HCT116 (cell line): ENCODE results near the gene DPH1. TPM values are rescaled to one million over a fixed set of nuclear protein-coding genes. Genes with fewer than 3 reads are reported as not detected.

Experiments
- ATAC-seq: fragments of 200-7000 bp; cut with Tn5 transposase; 2 replicates; pipeline ENCODE4 v1.9.1; 2020; ENCODE audit warnings: mild to moderate bottlenecking, moderate library complexity
- BruUV-seq: library from RNA; stranded (reverse); fragments of 400-500 nt; replicated peaks from 2 replicates; lab custom pipeline; 2021; lab: Mats Ljungman, UMichigan
- CTCF ChIA-PET: fragments of 300-600 bp; sonication (Branson Sonifier 250); formaldehyde crosslinking; loops from one replicate; lab custom pipeline; 2021; ENCODE audit warnings: antibody characterized with exemption; lab: Charles Lee
- POLR2A ChIA-PET: fragments of 300-600, 350-600 bp; sonication (Branson Sonifier 250); formaldehyde crosslinking; loops from one replicate; lab custom pipeline; 2021; ENCODE audit warnings: antibody characterized with exemption; lab: Charles Lee
- RAD21 ChIA-PET, 2 experiments: fragments of 300-600 bp; sonication (Branson Sonifier 250); formaldehyde crosslinking; loops; one replicate each; lab custom pipeline; 2023; ENCODE audit warnings: low total read pairs in 2 of 2; ENCODE audit not compliant: uncharacterized antibody in 2 of 2, unreplicated experiment in 2 of 2, low non-redundant PET in 1 of 2; lab: Charles Lee
- DNase-seq: peaks from one replicate; pipeline ENCODE4 v3.0.0-alpha.2; 2010; ENCODE audit warnings: low read depth, low spot score
- H2AFZ ChIP-seq: fragments of 200-600 bp; shearing (Covaris generic), sonication (generic); 2 replicates; pipeline ENCODE4 v1.6.1; 2017; ENCODE audit warnings: low read depth, mixed run types, mixed read lengths, antibody characterized with exemption, low read length; ENCODE audit not compliant: poor library complexity, severe bottlenecking
- H3K27ac ChIP-seq: 2 replicates; pipeline ENCODE4 v1.5.1; 2012; ENCODE audit warnings: low read depth, low read length
- H3K27me3 ChIP-seq: fragments of 200-600 bp; sonication (generic); 2 replicates; pipeline ENCODE4 v1.6.1; 2016; ENCODE audit warnings: mixed run types, low read length, mixed read lengths; ENCODE audit not compliant: insufficient read depth
- H3K36me3 ChIP-seq, 2 experiments: fragments of 200-500 bp in 1 of 2; fragments of 200-600 bp in 1 of 2; sonication (Bioruptor generic) in 1 of 2; sonication (generic) in 1 of 2; 2 replicates each; pipeline versions ENCODE4 v1.5.1 to v1.6.1; 2014 to 2016; ENCODE audit warnings: low read length in 2 of 2, inconsistent platforms in 1 of 2, mixed read lengths in 1 of 2, mixed run types in 1 of 2; ENCODE audit not compliant: insufficient read depth in 2 of 2, control insufficient read depth in 1 of 2
- H3K4me1 ChIP-seq, 2 experiments: fragments of 200-600 bp in 1 of 2; sonication (generic) in 1 of 2; 2 replicates each; pipeline versions ENCODE4 v1.5.1 to v1.6.1; 2012 to 2017; ENCODE audit warnings: low read length in 2 of 2, inconsistent platforms in 1 of 2, mild to moderate bottlenecking in 1 of 2, mixed read lengths in 1 of 2, mixed run types in 1 of 2, moderate library complexity in 1 of 2; ENCODE audit not compliant: insufficient read depth in 2 of 2, control insufficient read depth in 1 of 2
- H3K4me2 ChIP-seq: fragments of 200-600 bp; sonication (generic); 2 replicates; pipeline ENCODE4 v1.6.1; 2017; ENCODE audit warnings: mixed run types, low read length, mixed read lengths
- H3K4me3 ChIP-seq, 2 experiments: fragments of 200-600 bp in 1 of 2; sonication (generic) in 1 of 2; replicated peaks in 1 of 2; 2 replicates each; pipeline ENCODE4 v1.5.1; 2011 to 2016; ENCODE audit warnings: low read length in 2 of 2, control low read depth in 1 of 2, low read depth in 1 of 2, mild to moderate bottlenecking in 1 of 2, mixed read lengths in 1 of 2, mixed run types in 1 of 2
- H3K79me2 ChIP-seq: fragments of 200-600 bp; sonication (generic); 2 replicates; pipeline ENCODE4 v1.6.1; 2017; ENCODE audit warnings: mild to moderate bottlenecking, mixed run types, low read length, moderate library complexity, mixed read lengths; ENCODE audit not compliant: insufficient read depth
- H3K9ac ChIP-seq: fragments of 200-600 bp; sonication (generic); 2 replicates; pipeline ENCODE4 v1.6.1; 2016; ENCODE audit warnings: low read length, mixed read lengths
- H3K9me2 ChIP-seq: fragments of 200-600 bp; sonication (generic), shearing (Covaris generic); 2 replicates; pipeline ENCODE4 v1.6.1; 2017; ENCODE audit warnings: mixed run types, mild to moderate bottlenecking, moderate library complexity; ENCODE audit not compliant: insufficient read depth
- H3K9me3 ChIP-seq, 2 experiments: fragments of 200-500 bp in 1 of 2; fragments of 200-600 bp in 1 of 2; sonication (Bioruptor generic) in 1 of 2; sonication (generic) in 1 of 2; 2 replicates each; pipeline ENCODE4 v1.6.1; 2014 to 2017; ENCODE audit warnings: low read length in 2 of 2, mixed read lengths in 2 of 2, inconsistent platforms in 1 of 2, low read depth in 1 of 2, mild to moderate bottlenecking in 1 of 2, mixed run types in 1 of 2, moderate library complexity in 1 of 2; ENCODE audit not compliant: control insufficient read depth in 1 of 2, insufficient read depth in 1 of 2
- H4K20me1 ChIP-seq: fragments of 200-600 bp; sonication (generic), shearing (Covaris generic); 2 replicates; pipeline ENCODE4 v1.6.1; 2017; ENCODE audit warnings: mixed run types, mild to moderate bottlenecking, moderate library complexity; ENCODE audit not compliant: insufficient read depth
- CBX3 ChIP-seq: IDR thresholded peaks from 2 replicates; pipeline ENCODE4 v1.6.1; 2012; ENCODE audit warnings: low read depth
- CEBPB ChIP-seq: IDR thresholded peaks from 2 replicates; pipeline ENCODE4 v1.6.1; 2012; ENCODE audit warnings: low read depth
- ELF1 ChIP-seq: IDR thresholded peaks from 2 replicates; pipeline ENCODE4 v1.6.1; 2012; ENCODE audit warnings: low read depth, borderline replicate concordance
- EZH2 ChIP-seq: fragments of 200-600 bp; sonication (generic); IDR thresholded peaks from 2 replicates; pipeline ENCODE4 v1.6.1; 2017; ENCODE audit warnings: antibody characterized with exemption, mixed run types
- EZH2phosphoT487 ChIP-seq: fragments of 200-600 bp; IDR thresholded peaks from 2 replicates; pipeline ENCODE4 v1.6.1; 2018; ENCODE audit warnings: antibody characterized with exemption, borderline replicate concordance
- FOSL1 ChIP-seq: IDR thresholded peaks from 2 replicates; pipeline ENCODE4 v1.6.1; 2012; ENCODE audit warnings: low read depth
- JUND ChIP-seq: IDR thresholded peaks from 2 replicates; pipeline ENCODE4 v1.6.1; 2012
- POLR2AphosphoS5 ChIP-seq: IDR thresholded peaks from 2 replicates; pipeline ENCODE4 v1.6.1; 2011; ENCODE audit warnings: mild to moderate bottlenecking, low read depth, low read length, moderate library complexity
- RAD21 ChIP-seq: IDR thresholded peaks from 2 replicates; pipeline ENCODE4 v1.6.1; 2012; ENCODE audit warnings: low read depth, mild to moderate bottlenecking
- SIN3A ChIP-seq: IDR thresholded peaks from 2 replicates; pipeline ENCODE4 v1.6.1; 2012; ENCODE audit warnings: low read depth
- SRF ChIP-seq: IDR thresholded peaks from 2 replicates; pipeline ENCODE4 v1.6.1; 2012; ENCODE audit warnings: low read depth
- TCF7L2 ChIP-seq: IDR thresholded peaks from 2 replicates; pipeline ENCODE4 v1.7.0; 2011; ENCODE audit warnings: borderline replicate concordance, inconsistent platforms; ENCODE audit not compliant: insufficient read depth, insufficient read length; ENCODE audit errors: extremely low read depth
- YY1 ChIP-seq: IDR thresholded peaks from 2 replicates; pipeline ENCODE4 v1.6.1; 2011; ENCODE audit warnings: low read length, low read depth, moderate library complexity, mild to moderate bottlenecking; ENCODE audit not compliant: insufficient replicate concordance; ENCODE audit errors: extremely low read depth
- ZFX ChIP-seq: fragments of 450-650 bp; IDR thresholded peaks from 2 replicates; pipeline ENCODE4 v1.6.1; 2017
- ZNF274 ChIP-seq: fragments of 200-500 bp; sonication (Bioruptor generic); IDR thresholded peaks from 2 replicates; pipeline ENCODE4 v1.6.1; 2014; ENCODE audit warnings: mild to moderate bottlenecking, low read depth, low read length, inconsistent platforms
- intact Hi-C: fragments of 100-400 bp; cut with micrococcal nuclease; formaldehyde crosslinking; loops from 2 replicates; pipeline ENCODE4 v1.10.0; 2022
- total RNA-seq: library from RNA; stranded (reverse); gene quantifications from one replicate; pipeline ENCODE4 v1.2.1, GENCODE V29; 2021; ENCODE audit not compliant: unreplicated experiment
- TF ChIP-seq, protein P1 (sequence below): IDR thresholded peaks from 2 replicates; pipeline ENCODE4 v1.6.1; 2012
- TF ChIP-seq, protein P2 (sequence below): IDR thresholded peaks from 2 replicates; pipeline ENCODE4 v1.6.1; 2011; ENCODE audit warnings: mild to moderate bottlenecking, low read length, moderate library complexity; ENCODE audit not compliant: insufficient replicate concordance; ENCODE audit errors: extremely low read depth
- TF ChIP-seq, protein P3 (sequence below): IDR thresholded peaks from 2 replicates; pipeline ENCODE4 v1.6.1; 2012; ENCODE audit warnings: low read depth
- TF ChIP-seq, protein P4 (sequence below), 3 experiments: fragments of 200-600 bp in 1 of 3; sonication (generic) in 1 of 3; IDR thresholded peaks in 2 of 3; conservative IDR thresholded peaks in 1 of 3; 2 replicates each; pipeline ENCODE4 v1.5.1; 2012 to 2017; ENCODE audit warnings: low read depth in 2 of 3, low read length in 2 of 3, antibody characterized with exemption in 1 of 3, borderline replicate concordance in 1 of 3, control low read depth in 1 of 3, mild to moderate bottlenecking in 1 of 3, mixed read lengths in 1 of 3, mixed run types in 1 of 3, moderate library complexity in 1 of 3; ENCODE audit not compliant: insufficient read depth in 1 of 3

The DPH1 gene
- total RNA-seq, 1 experiment from 2014 or later = 47.2 TPM

DNA sequence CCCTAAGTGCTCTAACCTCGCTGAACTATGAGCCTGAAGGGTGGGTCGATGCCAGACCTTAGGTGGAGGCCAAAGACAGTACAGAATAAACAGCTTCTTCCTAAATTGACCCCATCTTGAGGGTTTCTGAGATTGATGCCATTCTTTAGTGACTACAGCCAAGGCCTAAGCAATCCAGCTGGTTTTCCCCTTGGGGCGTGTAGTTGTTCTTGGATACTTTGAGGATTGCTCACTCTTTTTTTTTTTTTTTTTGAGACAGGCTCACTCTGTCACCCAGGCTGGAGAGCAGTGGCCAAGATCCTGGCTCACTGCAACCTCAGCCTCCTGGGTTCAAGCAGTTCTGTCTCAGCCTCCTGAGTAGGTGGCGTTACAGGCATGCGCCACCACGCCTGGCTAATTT is 13.8 kb downstream of the DPH1 start:
- BruUV-seq = no TSS peak
- H3K4me1 ChIP-seq = peaks cover 21 to 39% of the 10 kb centered on the region in 2 experiments
- CTCF ChIA-PET = interaction anchor here (0.6 to 1.8 kb wide), 3 partner anchors 11 to 309 kb away, joined by 3 to 7 read pairs (median 3); no protein-coding TSS in a partner anchor
- H3K9me2 ChIP-seq = no peaks in the 10 kb centered on the region
- no peak overlapping the region for H2AFZ ChIP-seq
- DNase-seq (no peak), ATAC-seq (no peak)
- H3K9me3 ChIP-seq = no peaks in the 10 kb centered on the region
- peaks cover 20% of the 10 kb centered on the region; the same call in 1 of the 2 replicates for H3K79me2 ChIP-seq
- POLR2A ChIA-PET = no interaction called here
- RAD21 ChIA-PET = no interaction called here
- intact Hi-C loops = no loop called here
- H4K20me1 ChIP-seq = no peaks in the 10 kb centered on the region
- H3K36me3 ChIP-seq = 0 out of 4 replicates have a peak, but pooled peaks cover 0 to 3% of the 10 kb centered on the region in 2 experiments
- no peak overlapping the region for H3K27ac ChIP-seq
- H3K27me3 ChIP-seq = no peaks in the 10 kb centered on the region
- no peak for TF ChIP-seq RAD21
- TF ChIP-seq EZH2phosphoT487 = no peak
- TF ChIP-seq, protein P1, sequence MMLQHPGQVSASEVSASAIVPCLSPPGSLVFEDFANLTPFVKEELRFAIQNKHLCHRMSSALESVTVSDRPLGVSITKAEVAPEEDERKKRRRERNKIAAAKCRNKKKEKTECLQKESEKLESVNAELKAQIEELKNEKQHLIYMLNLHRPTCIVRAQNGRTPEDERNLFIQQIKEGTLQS = no peak
- no peak for TF ChIP-seq JUND
- no peak for TF ChIP-seq SIN3A
- TF ChIP-seq ELF1 = no peak
- TF ChIP-seq POLR2AphosphoS5 = no peak
- no peak for TF ChIP-seq ZNF274
- no peak for TF ChIP-seq YY1
- no peak for TF ChIP-seq CBX3
- TF ChIP-seq, protein P2, sequence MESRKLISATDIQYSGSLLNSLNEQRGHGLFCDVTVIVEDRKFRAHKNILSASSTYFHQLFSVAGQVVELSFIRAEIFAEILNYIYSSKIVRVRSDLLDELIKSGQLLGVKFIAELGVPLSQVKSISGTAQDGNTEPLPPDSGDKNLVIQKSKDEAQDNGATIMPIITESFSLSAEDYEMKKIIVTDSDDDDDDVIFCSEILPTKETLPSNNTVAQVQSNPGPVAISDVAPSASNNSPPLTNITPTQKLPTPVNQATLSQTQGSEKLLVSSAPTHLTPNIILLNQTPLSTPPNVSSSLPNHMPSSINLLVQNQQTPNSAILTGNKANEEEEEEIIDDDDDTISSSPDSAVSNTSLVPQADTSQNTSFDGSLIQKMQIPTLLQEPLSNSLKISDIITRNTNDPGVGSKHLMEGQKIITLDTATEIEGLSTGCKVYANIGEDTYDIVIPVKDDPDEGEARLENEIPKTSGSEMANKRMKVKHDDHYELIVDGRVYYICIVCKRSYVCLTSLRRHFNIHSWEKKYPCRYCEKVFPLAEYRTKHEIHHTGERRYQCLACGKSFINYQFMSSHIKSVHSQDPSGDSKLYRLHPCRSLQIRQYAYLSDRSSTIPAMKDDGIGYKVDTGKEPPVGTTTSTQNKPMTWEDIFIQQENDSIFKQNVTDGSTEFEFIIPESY = no peak
- no peak for TF ChIP-seq SRF
- TF ChIP-seq EZH2 = no peak
- TF ChIP-seq, protein P3, sequence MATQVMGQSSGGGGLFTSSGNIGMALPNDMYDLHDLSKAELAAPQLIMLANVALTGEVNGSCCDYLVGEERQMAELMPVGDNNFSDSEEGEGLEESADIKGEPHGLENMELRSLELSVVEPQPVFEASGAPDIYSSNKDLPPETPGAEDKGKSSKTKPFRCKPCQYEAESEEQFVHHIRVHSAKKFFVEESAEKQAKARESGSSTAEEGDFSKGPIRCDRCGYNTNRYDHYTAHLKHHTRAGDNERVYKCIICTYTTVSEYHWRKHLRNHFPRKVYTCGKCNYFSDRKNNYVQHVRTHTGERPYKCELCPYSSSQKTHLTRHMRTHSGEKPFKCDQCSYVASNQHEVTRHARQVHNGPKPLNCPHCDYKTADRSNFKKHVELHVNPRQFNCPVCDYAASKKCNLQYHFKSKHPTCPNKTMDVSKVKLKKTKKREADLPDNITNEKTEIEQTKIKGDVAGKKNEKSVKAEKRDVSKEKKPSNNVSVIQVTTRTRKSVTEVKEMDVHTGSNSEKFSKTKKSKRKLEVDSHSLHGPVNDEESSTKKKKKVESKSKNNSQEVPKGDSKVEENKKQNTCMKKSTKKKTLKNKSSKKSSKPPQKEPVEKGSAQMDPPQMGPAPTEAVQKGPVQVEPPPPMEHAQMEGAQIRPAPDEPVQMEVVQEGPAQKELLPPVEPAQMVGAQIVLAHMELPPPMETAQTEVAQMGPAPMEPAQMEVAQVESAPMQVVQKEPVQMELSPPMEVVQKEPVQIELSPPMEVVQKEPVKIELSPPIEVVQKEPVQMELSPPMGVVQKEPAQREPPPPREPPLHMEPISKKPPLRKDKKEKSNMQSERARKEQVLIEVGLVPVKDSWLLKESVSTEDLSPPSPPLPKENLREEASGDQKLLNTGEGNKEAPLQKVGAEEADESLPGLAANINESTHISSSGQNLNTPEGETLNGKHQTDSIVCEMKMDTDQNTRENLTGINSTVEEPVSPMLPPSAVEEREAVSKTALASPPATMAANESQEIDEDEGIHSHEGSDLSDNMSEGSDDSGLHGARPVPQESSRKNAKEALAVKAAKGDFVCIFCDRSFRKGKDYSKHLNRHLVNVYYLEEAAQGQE = no peak
- TF ChIP-seq TCF7L2 = no peak
- no peak for TF ChIP-seq ZFX
- TF ChIP-seq, protein P4, sequence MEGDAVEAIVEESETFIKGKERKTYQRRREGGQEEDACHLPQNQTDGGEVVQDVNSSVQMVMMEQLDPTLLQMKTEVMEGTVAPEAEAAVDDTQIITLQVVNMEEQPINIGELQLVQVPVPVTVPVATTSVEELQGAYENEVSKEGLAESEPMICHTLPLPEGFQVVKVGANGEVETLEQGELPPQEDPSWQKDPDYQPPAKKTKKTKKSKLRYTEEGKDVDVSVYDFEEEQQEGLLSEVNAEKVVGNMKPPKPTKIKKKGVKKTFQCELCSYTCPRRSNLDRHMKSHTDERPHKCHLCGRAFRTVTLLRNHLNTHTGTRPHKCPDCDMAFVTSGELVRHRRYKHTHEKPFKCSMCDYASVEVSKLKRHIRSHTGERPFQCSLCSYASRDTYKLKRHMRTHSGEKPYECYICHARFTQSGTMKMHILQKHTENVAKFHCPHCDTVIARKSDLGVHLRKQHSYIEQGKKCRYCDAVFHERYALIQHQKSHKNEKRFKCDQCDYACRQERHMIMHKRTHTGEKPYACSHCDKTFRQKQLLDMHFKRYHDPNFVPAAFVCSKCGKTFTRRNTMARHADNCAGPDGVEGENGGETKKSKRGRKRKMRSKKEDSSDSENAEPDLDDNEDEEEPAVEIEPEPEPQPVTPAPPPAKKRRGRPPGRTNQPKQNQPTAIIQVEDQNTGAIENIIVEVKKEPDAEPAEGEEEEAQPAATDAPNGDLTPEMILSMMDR (IDR thresholded peaks at IDR 0.05 in 2 of 3, conservative IDR thresholded peaks at IDR 0.05 in 1 of 3; ENCODE audit: borderline replicate concordance in 1 of 3, insufficient read depth in 1 of 3, low read depth in 2 of 3, low read length in 2 of 3) = no peak
- TF ChIP-seq FOSL1 = no peak
- no peak for TF ChIP-seq CEBPB
- peak overlapping the region; percentile 18; the same call in 1 of the 2 replicates for H3K9ac ChIP-seq
- peak overlapping the region; percentile 93 for H3K4me2 ChIP-seq
- H3K4me3 ChIP-seq = no peak overlapping the region
